Chondrocyte (in vitro differentiated cells): ENCODE data around the gene AQP3. TPM values are rescaled to one million over a fixed set of nuclear protein-coding genes. Genes with fewer than 3 reads are reported as not detected.

ENCODE experiments used
- DNase-seq: peaks from one replicate; pipeline ENCODE4 v3.0.0; 2021; ENCODE audit warnings: mixed read lengths, low spot score
- H3K27ac Mint-ChIP-seq: one replicate; pipeline ENCODE4 v1.8.0; 2021; ENCODE audit warnings: mild to moderate bottlenecking, moderate library complexity, mixed read lengths; ENCODE audit not compliant: unreplicated experiment
- H3K27me3 Mint-ChIP-seq: 2 replicates; pipeline ENCODE4 v1.8.0; 2021; ENCODE audit warnings: low read depth, mixed read lengths
- H3K36me3 Mint-ChIP-seq: 2 replicates; pipeline ENCODE4 v1.8.0; 2021; ENCODE audit warnings: low read depth, mixed read lengths
- H3K4me1 Mint-ChIP-seq: 2 replicates; pipeline ENCODE4 v1.8.0; 2021; ENCODE audit warnings: low read depth, mild to moderate bottlenecking, mixed read lengths
- H3K4me3 Mint-ChIP-seq: one replicate; pipeline ENCODE4 v1.8.0; 2021; ENCODE audit warnings: mild to moderate bottlenecking, moderate library complexity, mixed read lengths; ENCODE audit not compliant: unreplicated experiment
- H3K9me3 Mint-ChIP-seq: 2 replicates; pipeline ENCODE4 v1.8.0; 2021; ENCODE audit warnings: low read depth, mixed read lengths
- CTCF ChIP-seq: fragments of 200-600 bp; sonication (generic); IDR thresholded peaks from 2 replicates; pipeline ENCODE4 v1.5.0; 2021; ENCODE audit warnings: antibody characterized with exemption, mild to moderate bottlenecking, moderate library complexity
- total RNA-seq: library from RNA; stranded (reverse); gene quantifications from 3 replicates; pipeline ENCODE4 v1.2.1, GENCODE V29; 2021

The AQP3 gene
- total RNA-seq, 1 donor from 2014 or later: 3.6 TPM

- peaks cover 9% of the 10 kb centered on the region for H3K4me1 Mint-ChIP-seq
- H3K27me3 Mint-ChIP-seq: no peaks in the 10 kb centered on the region
- H3K4me3 Mint-ChIP-seq: no peak overlapping the region
- no peak for TF ChIP-seq CTCF
- no peaks in the 10 kb centered on the region for H3K36me3 Mint-ChIP-seq
- H3K27ac Mint-ChIP-seq: no peak overlapping the region
- H3K9me3 Mint-ChIP-seq: no peaks in the 10 kb centered on the region
- DNase-seq: no peak
Observed at GRCh38 chr9:33453999-33454660, 6.7 kb upstream of the AQP3 start.

- Mint-ChIP-seq H3K27ac (no peak overlapping the region), H3K4me3 (no peak overlapping the region), H3K9me3 (no peaks in the 10 kb centered on the region), H3K36me3 (no peaks in the 10 kb centered on the region), H3K27me3 (no peaks in the 10 kb centered on the region), H3K4me1 (peaks cover 9% of the 10 kb centered on the region)
- no peak for DNase-seq
- no peak for TF ChIP-seq CTCF
Observed at GRCh38 chr9:33453286-33453860, 6.0 kb upstream of the AQP3 start.

- peak; percentile 90 for TF ChIP-seq CTCF
- H3K9me3 Mint-ChIP-seq: no peaks in the 10 kb centered on the region
- no peak overlapping the region for H3K4me3 Mint-ChIP-seq
- H3K27me3 Mint-ChIP-seq: no peaks in the 10 kb centered on the region
- H3K27ac Mint-ChIP-seq: no peak overlapping the region
- peaks cover 10% of the 10 kb centered on the region for H3K4me1 Mint-ChIP-seq
- DNase-seq: no peak
- no peaks in the 10 kb centered on the region for H3K36me3 Mint-ChIP-seq
Observed at GRCh38 chr9:33452828-33453271, 5.5 kb upstream of the AQP3 start.

GRCh38 chr9:33450621-33451146, 3.3 kb upstream of the AQP3 start:
- Mint-ChIP-seq H3K27ac (no peak overlapping the region), H3K27me3 (no peaks in the 10 kb centered on the region), H3K4me1 (peaks cover 25% of the 10 kb centered on the region), H3K36me3 (no peaks in the 10 kb centered on the region), H3K9me3 (no peaks in the 10 kb centered on the region), H3K4me3 (no peak overlapping the region)
- no peak for DNase-seq
- TF ChIP-seq CTCF: no peak

GRCh38 chr9:33449715-33450114, 2.3 kb upstream of the AQP3 start:
- H3K27me3 Mint-ChIP-seq: no peaks in the 10 kb centered on the region
- no peaks in the 10 kb centered on the region for H3K36me3 Mint-ChIP-seq
- no peaks in the 10 kb centered on the region for H3K9me3 Mint-ChIP-seq
- peaks cover 25% of the 10 kb centered on the region for H3K4me1 Mint-ChIP-seq
- no peak overlapping the region for H3K27ac Mint-ChIP-seq
- TF ChIP-seq CTCF: no peak
- H3K4me3 Mint-ChIP-seq: no peak overlapping the region
- DNase-seq: no peak
